K562 (cell line): ENCODE measurements around the gene WDR93. TPM values are rescaled to one million over a fixed set of nuclear protein-coding genes. Genes with fewer than 3 reads are reported as not detected.

Experiments used
- CEBPB ChIP-seq: fragments of 450-650 bp; IDR thresholded peaks from 2 replicates; pipeline ENCODE4 v1.6.1; 2016; ENCODE audit warnings: missing genetic modification characterization, missing compliant biosample characterization
- E2F1 ChIP-seq: sonication (generic); formaldehyde crosslinking; IDR thresholded peaks from 2 replicates; pipeline ENCODE4 v1.8.1; 2023; ENCODE audit warnings: mild to moderate bottlenecking, missing genetic modification reagents, moderate library complexity
- E2F5 ChIP-seq: sonication (generic); formaldehyde crosslinking; IDR thresholded peaks from 2 replicates; pipeline ENCODE4 v1.8.0; 2022; ENCODE audit warnings: mild to moderate bottlenecking, missing genetic modification reagents
- EP300 ChIP-seq: IDR thresholded peaks from 2 replicates; pipeline ENCODE4 v1.6.1; 2012; ENCODE audit warnings: low read length, improper control_type of control experiment
- ETS1 ChIP-seq: conservative IDR thresholded peaks from 2 replicates; pipeline ENCODE4 v1.6.1; 2011; ENCODE audit warnings: low read depth, mild to moderate bottlenecking, low read length; ENCODE audit not compliant: control insufficient read depth
- ETS2 ChIP-seq: IDR thresholded peaks from 2 replicates; pipeline ENCODE4 v1.6.1; 2016; ENCODE audit warnings: borderline replicate concordance, missing genetic modification characterization, mild to moderate bottlenecking, moderate library complexity, missing compliant biosample characterization; ENCODE audit not compliant: poor library complexity, severe bottlenecking
- GABPA ChIP-seq: fragments of 200-800 bp; sonication (Bioruptor generic); conservative IDR thresholded peaks from 2 replicates; pipeline ENCODE4 v1.6.1; 2016; ENCODE audit warnings: low read depth, missing genetic modification characterization, missing compliant biosample characterization
- RBM17 ChIP-seq: fragments of 200-400 bp; formaldehyde crosslinking; IDR thresholded peaks from 2 replicates; pipeline ENCODE4 v1.6.1; 2017; ENCODE audit warnings: low read depth, mild to moderate bottlenecking, low read length, borderline replicate concordance
- TFE3 ChIP-seq: fragments of 450-650 bp; formaldehyde crosslinking; IDR thresholded peaks from 2 replicates; pipeline ENCODE4 v1.4.0; 2020; ENCODE audit warnings: mild to moderate bottlenecking, mixed read lengths
- THRAP3 ChIP-seq: fragments of 450-650 bp; IDR thresholded peaks from 2 replicates; pipeline ENCODE4 v1.6.1; 2016; ENCODE audit warnings: mild to moderate bottlenecking, inconsistent platforms, borderline replicate concordance
- ZBTB12 ChIP-seq: fragments of 250-450 bp; sonication (Bioruptor Pico); IDR thresholded peaks from 2 replicates; pipeline ENCODE4 v1.4.0; 2020
- ZBTB9 ChIP-seq: fragments of 450-650 bp; formaldehyde crosslinking; IDR thresholded peaks from 2 replicates; pipeline ENCODE4 v1.4.0; 2020; ENCODE audit warnings: mild to moderate bottlenecking, moderate library complexity
- ZNF140 ChIP-seq: fragments of 250-450 bp; sonication (Bioruptor Pico); IDR thresholded peaks from 2 replicates; pipeline ENCODE4 v1.8.0; 2021; ENCODE audit warnings: moderate library complexity, mild to moderate bottlenecking, inconsistent platforms
- polyA plus RNA-seq, 8 experiments: library from polyadenylated mRNA; depleted of rRNA in 4 of 8; stranded (reverse) in 5 of 8; unstranded in 3 of 8; fragments of >200 nt; fragmentation: Nextera tagmentation in 2 of 8; fragmentation: Illumina TruSeq in 1 of 8; extraction: Ambion mirVana in 2 of 8; extraction: Trizol in 1 of 8; gene quantifications; 2 replicates each; pipeline versions ENCODE4 v1.2.1 to v1.2.3, GENCODE V29; 2011 to 2014; ENCODE audit warnings: inconsistent platforms in 1 of 8, missing spikeins in 1 of 8
- total RNA-seq, 7 experiments: library from RNA; depleted of rRNA in 6 of 7; stranded (reverse); fragments of >200 nt in 6 of 7; fragmentation: Illumina TruSeq in 2 of 7; extraction: Trizol in 2 of 7; gene quantifications; 2 replicates each; pipeline versions ENCODE4 v1.2.1 to v1.2.3, GENCODE V29; 2011 to 2021; ENCODE audit warnings: low replicate concordance in 1 of 7

Gene WDR93
- total and polyA plus RNA-seq, 9 of the 15 experiments (the other 6 are each of a cell fraction or from before 2014, with no cell fraction given), result not detected

GRCh38 chr15:89750560-89751542, 60.2 kb downstream of the WDR93 start, which contains the start of gene MESP1 (continued):
- TF ChIP-seq ZBTB12 (CRISPR knock-in tag), result no peak
- TF ChIP-seq ZNF140 (CRISPR knock-in tag), result no peak
- TF ChIP-seq ETS1, result no peak
- TF ChIP-seq GABPA (tag), result no peak
- TF ChIP-seq E2F1 (CRISPR knock-in tag), result peak; percentile 60
- no peak for TF ChIP-seq E2F5 (CRISPR knock-in tag)
- TF ChIP-seq ZBTB9, result no peak
- TF ChIP-seq TFE3 (CRISPR knock-in tag), result no peak
- TF ChIP-seq THRAP3, result no peak
- no peak for TF ChIP-seq RBM17
- no peak for TF ChIP-seq ETS2 (tag)
- no peak for TF ChIP-seq EP300
- no peak for TF ChIP-seq CEBPB (tag)
